Neural cell (in vitro differentiated cells): ENCODE data around the gene PMIS2.
"Not testable (repeated sequence)": the region's sequence is repeated elsewhere in the genome, so short reads cannot be mapped to it uniquely, and the experiment has no call there.

Experiments used
- EZH2 ChIP-seq: fragments of 200-600, 300-800 bp; shearing (Covaris generic), sonication (generic); IDR thresholded peaks from 2 replicates; pipeline ENCODE4 v1.6.1; 2014; ENCODE audit warnings: antibody characterized with exemption, low read length, borderline replicate concordance, mild to moderate bottlenecking; ENCODE audit not compliant: insufficient read depth, poor library complexity, severe bottlenecking
- MXI1 ChIP-seq: fragments of 450-650 bp; conservative IDR thresholded peaks from 2 replicates; pipeline ENCODE4 v1.6.1; 2014; ENCODE audit warnings: antibody characterized with exemption, mild to moderate bottlenecking; ENCODE audit not compliant: poor library complexity, severe bottlenecking
- POLR2AphosphoS5 ChIP-seq: IDR thresholded peaks from 2 replicates; pipeline ENCODE4 v1.6.1; 2012
- RAD21 ChIP-seq: fragments of 450-650 bp; conservative IDR thresholded peaks from 2 replicates; pipeline ENCODE4 v1.6.1; 2014; ENCODE audit warnings: antibody characterized with exemption, mild to moderate bottlenecking, moderate library complexity
- SMC3 ChIP-seq: fragments of 450-650 bp; conservative IDR thresholded peaks from 2 replicates; pipeline ENCODE4 v1.6.1; 2014; ENCODE audit warnings: antibody characterized with exemption, mild to moderate bottlenecking, moderate library complexity; ENCODE audit not compliant: poor library complexity
- TF ChIP-seq, protein P1 (sequence below): fragments of 450-650 bp; IDR thresholded peaks from 2 replicates; pipeline ENCODE4 v1.5.1; 2014; ENCODE audit warnings: antibody characterized with exemption, mild to moderate bottlenecking, moderate library complexity; ENCODE audit not compliant: poor library complexity, severe bottlenecking

DNA sequence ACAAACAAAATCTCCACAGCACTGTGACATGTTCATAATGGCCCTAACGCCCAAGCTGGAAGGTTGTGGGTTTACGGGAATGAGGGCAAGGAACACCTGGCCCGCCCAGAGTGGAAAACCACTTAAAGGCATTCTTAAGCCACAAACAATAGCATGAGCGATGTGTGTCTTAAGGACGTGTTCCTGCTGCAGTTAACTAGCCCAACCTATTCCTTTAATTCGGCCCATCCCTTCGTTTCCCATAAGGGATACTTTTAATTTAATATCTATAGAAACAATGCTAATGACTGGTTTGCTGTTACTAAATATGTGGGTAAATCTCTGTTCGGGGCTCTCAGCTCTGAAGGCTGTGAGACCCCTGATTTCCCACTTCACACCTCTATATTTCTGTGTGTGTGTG, 21.2 kb downstream of the PMIS2 start:
- TF ChIP-seq, protein P1, sequence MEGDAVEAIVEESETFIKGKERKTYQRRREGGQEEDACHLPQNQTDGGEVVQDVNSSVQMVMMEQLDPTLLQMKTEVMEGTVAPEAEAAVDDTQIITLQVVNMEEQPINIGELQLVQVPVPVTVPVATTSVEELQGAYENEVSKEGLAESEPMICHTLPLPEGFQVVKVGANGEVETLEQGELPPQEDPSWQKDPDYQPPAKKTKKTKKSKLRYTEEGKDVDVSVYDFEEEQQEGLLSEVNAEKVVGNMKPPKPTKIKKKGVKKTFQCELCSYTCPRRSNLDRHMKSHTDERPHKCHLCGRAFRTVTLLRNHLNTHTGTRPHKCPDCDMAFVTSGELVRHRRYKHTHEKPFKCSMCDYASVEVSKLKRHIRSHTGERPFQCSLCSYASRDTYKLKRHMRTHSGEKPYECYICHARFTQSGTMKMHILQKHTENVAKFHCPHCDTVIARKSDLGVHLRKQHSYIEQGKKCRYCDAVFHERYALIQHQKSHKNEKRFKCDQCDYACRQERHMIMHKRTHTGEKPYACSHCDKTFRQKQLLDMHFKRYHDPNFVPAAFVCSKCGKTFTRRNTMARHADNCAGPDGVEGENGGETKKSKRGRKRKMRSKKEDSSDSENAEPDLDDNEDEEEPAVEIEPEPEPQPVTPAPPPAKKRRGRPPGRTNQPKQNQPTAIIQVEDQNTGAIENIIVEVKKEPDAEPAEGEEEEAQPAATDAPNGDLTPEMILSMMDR = not testable (repeated sequence)
- not testable (repeated sequence) for TF ChIP-seq RAD21, EZH2, SMC3, MXI1, POLR2AphosphoS5
